Right hindlimb (tissue), 1 donor: ENCODE data around the gene GMEB1.
"Not testable (repeated sequence)": the region's sequence is repeated elsewhere in the genome, so short reads cannot be mapped to it uniquely, and the experiment has no call there.

ENCODE experiments used
- DNase-seq: peaks from one replicate; pipeline ENCODE4 v3.0.0-alpha.2; 2018

The GMEB1 gene

DNA sequence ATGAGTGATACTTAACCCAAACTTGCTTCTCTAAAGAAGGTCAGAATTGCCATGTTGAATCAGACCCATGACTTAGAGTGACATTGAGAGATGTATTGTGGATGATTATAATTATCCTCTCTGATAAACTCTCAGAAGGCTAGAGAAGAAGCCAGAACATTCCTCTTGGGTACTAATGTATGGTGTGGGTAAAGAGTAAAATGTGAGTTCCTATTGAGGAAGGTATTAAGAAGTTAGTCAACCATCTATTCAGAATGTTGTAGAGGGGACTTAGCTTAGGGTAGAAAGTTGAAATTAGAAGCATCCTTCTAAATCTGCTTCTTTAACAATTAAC, 7.3 kb downstream of the GMEB1 start:
- DNase-seq: no peak

DNA sequence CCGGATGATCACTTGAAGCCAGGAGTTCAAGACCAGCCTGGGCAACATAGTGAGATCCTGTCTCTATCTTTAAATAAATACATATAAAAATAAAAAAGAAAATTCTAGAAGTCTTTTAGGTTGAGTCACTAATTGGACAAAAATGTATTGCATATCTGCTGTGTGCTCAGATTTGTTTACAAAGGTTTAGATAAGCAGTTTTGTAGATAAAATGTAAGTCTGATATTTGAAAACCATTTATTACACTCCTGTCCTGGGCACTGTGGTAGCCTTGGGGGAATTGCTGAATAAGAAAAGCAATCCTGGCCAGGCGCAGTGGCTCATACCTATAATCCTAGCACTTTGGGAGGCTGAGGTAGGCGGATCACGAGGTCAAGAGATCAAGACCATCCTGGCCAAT, 11.6 kb downstream of the GMEB1 start:
- no peak for DNase-seq

DNA sequence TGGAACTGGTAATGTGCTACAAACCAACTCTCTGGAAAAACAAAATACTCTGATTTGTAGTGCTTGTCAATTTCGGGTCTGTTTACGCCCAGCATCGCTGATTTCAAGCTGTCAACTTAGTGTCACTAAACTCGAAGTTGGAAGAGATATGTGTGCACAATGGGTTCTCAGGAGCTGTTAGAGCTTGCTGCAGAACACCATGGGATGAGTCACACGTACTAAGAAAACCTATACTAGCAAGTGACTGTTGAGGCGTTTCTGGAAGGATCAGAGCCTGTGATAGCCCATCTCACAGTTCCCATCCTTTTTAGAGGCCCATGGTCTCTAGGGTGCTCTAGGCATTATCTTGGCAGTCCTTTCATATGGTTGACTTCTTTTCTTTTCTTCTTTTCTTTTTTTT, 14.3 kb downstream of the GMEB1 start:
- DNase-seq: no peak

DNA sequence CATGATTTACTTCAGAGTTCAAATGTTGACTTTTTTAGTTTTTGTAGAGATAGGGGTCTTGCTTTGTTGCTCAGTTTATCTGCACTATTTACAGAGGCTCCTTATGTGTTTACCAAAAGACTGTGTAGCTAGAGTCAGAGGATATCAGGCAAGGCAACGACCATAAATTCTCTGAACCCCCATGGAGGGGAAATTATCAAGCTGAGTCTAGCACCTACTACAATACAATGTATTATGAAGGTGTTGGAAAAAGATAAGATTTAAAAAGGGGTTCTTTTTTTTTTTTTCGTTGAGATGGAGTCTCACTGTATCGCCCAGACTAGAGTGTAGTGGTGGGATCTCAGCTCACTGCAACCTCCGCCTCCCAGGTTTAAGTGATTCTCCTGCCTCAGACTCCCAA, 16.4 kb downstream of the GMEB1 start:
- DNase-seq: no peak

DNA sequence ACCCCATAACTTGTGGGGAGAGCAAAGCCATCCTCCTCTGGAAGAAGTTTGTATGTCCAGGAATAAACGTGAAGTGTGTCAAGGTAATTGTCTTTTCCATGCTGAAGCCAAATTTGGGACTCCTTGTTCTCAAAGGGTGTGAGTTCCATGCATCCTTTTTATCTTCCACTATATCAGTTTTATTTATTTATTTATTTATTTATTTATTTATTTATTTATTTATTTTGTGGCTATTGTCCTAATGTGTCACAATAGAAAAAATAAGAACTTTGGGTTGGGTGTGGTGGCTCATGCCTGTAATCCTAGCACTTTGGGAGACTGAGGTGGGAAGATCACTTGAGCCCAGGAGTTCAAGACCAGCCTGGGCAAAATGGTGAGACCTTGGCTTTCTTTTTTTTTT, 23.0 kb downstream of the GMEB1 start:
- not testable (repeated sequence) for DNase-seq

DNA sequence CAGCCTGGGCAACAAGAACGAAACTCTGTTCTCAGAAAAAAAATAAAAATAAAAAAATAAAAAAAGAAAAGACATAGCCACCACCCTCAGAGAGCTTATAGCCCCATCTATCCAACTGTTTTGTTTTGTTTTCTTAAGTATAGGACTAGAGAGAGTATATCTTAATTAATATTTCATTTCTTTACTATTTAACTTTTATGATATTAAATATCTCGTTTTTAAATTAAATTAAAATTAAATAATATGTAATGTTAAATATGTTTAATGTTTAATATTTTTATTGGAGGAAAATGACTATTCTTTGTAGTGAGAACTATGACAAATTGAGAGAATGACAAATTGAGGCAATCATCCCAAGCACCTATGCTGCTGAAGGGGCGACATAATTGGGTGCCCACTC, 35.0 kb downstream of the GMEB1 start:
- DNase-seq: no peak

DNA sequence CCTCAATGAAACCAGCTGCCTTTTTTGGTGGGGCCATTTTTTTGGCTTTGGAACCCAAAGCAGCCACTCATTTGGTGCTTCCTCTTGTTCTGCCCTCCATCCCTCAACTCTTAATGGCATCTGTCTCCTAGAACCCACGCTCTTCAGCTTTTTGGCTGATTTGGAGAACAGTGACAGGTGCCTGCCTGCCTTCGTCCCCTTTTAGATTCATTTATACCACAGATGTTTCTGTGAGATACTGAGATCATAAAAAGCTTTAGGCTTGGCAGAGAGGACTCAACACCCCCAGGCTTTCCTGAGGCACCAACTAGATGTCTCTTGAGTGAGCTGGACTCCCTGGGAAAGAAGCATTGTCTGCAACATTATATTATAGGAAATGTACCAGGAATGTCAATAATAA, 47.8 kb downstream of the GMEB1 start:
- no peak for DNase-seq

DNA sequence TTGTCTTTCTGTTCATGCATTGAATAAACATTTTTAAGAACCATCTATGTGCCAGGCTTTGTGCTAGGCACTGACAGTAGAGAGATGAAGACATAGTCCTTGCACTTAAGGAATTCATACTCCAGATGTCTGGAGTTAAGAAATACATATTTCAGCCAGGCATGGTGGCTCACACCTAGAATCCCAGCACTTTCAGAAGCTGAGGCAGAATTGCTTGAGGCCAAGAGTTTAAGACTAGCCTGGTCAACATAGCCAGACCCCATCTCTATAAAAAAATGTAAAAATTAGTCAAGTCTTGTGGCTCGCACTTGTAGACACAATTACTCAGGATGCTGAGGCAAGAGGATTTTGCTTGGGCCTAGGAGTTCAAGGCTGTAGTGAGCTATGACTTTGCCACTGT, 49.6 kb downstream of the GMEB1 start:
- DNase-seq: no peak

DNA sequence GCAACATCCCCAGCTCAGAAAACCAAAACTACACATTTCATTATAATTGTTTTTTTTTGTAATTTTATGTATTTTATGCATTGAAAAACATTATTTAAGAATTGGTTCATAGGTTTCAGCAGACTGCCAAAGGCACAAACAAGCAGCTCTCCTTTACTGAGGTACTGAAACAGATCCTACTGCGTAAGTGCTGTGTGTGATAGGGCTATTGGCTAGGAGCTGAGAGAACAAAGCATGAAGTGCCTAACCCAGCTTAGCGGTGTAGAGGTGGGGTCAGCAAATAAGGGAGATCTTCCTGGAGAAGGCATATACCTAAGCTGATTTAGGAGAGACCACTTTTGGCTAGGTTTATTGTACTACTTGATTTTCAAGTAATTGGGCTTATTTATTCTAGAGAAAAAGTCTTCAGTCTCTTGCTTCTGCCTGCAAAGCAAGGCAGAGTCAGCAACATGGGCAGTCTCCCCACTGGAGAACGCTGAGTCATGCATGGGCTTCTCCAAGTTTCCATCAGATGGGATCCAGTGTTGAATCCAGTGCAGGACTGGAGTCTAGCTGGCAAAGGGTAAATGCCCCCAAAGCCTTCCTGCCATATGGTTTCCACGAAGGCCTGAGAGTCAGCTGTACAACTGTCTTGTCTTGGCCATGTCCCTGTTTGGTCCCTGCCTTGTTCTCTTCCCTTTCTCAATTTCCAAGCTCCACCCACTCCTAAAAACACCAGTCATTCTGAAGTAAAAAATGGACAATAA, 50.2 kb downstream of the GMEB1 start:
- DNase-seq: peak; percentile 28

DNA sequence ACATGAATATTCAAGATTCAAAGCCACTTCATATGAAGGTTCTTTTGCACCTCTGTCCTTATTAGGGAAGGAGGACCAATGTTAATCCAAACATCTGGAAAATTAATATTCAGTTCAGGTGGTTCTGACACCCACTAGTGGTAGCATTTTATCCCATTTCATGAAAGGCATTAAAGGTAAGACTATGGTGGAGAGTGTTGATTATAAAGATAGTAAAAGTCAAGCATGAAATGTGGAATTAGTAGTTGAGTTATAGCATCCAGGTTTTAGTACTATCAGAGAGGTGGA, 50.7 kb downstream of the GMEB1 start:
- no peak for DNase-seq

DNA sequence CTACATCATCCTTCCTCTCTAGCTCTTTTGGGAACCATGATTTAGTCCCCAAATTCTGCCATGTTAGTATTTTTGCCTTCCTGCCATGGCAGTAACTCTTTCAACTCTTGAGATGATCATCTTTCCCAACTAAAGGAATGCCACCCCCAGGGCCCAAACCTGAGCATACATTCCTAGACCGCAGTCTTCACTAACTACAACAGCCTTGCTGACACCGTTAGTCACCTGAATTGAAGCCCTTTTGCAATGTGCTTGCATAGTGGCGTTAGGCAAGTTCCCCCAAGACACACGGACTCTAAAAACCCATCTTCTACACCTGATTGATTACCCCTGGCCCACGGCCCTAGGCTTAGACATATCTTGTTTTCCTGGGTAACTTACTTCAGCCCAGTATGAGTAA, 51.8 kb downstream of the GMEB1 start:
- DNase-seq: no peak

DNA sequence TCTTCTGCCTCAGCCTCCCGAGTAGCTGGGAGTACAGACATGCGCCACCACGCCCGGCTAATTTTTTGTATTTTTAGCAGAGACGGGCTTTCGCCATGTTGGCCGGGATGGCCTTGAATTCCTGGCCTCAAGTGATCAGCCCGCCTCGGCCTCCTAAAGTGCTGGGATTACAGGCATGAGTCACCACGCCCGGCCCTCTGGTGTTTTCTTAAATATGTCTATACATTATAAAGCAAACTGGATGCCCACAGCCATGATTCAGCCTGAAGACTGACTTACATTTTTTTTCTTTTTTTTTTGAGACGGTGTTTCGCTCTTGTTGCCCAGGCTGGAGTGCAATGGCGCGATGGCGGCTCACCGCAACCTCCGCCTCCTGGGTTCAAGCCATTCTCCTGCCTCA, 53.3 kb downstream of the GMEB1 start:
- DNase-seq: not testable (repeated sequence)

DNA sequence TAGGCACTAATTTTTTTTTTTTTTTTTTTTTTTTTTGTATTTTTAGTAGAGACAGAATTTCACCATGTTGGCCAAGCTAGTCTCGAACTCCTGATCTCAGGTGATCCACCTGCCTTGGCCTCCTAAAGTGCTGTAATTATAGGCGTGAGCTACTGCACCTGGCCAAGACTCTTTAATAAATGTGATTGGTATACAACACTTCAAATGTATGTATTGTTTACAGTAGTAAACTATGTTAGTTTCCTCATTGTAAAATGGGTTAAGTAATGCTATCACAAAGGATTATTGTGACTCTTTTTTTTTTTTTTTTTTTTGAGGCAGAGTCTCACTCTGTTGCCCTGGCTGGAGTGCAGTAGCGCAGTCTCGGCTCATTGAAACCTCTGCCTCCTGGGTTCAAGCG, 56.8 kb downstream of the GMEB1 start:
- not testable (repeated sequence) for DNase-seq

DNA sequence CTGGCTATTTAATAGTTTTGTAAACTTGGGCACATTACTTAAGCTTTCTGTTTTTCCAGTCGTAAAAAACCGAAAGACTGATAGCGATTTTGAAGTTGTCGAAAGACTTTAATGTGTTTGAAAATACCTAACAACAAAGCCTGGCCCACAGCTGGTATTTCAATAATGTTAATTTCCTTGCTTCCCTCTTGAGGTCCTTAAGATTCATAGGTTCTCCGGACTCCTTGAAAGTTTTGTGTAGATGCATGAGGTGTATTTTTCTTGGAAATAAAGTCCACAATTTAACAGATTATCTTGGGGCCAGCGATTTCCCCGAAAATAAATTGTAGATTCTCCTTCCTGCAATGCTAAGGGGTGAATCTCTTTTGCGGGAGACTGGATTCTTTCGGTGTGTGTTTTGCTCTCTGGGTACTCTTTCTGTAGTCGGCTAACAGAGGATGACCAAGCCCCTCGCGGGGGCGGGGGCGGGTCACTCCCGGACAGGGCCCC, 67.4 kb downstream of the GMEB1 start:
- no peak for DNase-seq

DNA sequence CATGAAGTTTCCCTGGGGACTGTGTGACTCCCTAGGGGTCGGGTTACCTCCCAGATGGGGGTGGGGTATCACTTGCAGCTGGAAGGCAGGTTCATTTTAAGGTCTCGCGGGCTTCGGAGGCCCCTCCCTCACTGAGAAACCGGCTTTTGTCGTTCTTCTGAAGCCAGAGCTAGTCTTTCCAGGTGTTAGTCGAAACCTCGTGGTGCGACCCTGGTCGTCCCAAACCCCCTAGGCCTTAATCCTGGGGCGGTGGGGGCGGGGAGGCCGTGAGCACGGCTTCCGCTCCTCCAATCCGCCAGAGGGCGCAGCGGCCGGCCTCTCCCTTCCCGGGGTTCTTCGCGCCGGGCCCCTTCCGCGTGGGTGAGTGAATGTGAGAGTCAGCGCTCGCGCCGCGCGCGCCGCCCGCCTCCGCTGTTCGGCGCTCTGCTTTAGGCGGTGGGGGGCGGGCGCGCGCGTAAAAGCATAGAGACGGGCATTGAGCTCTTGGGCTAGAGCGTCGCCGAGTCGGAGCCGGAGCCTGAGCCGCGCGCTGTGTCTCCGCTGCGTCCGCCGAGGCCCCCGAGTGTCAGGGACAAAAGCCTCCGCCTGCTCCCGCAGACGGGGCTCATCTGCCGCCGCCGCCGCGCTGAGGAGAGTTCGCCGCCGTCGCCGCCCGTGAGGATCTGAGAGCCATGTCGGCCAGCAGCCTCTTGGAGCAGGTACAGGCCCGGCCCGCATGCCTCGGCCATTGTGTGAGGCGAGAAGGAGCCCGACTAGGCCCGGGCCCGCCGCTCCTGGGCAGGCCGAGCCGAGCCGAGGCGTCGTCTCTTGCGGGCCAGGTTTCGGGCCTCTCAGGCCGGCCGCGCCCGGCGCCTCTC, 68.1 kb downstream of the GMEB1 start, which contains the start of gene YTHDF2:
YTHDF2 (plus strand) TSS at position 491 of the 857 bp plus-strand sequence; CDS start at position 672, 181 bp downstream.
- peak; percentile 98 for DNase-seq

DNA sequence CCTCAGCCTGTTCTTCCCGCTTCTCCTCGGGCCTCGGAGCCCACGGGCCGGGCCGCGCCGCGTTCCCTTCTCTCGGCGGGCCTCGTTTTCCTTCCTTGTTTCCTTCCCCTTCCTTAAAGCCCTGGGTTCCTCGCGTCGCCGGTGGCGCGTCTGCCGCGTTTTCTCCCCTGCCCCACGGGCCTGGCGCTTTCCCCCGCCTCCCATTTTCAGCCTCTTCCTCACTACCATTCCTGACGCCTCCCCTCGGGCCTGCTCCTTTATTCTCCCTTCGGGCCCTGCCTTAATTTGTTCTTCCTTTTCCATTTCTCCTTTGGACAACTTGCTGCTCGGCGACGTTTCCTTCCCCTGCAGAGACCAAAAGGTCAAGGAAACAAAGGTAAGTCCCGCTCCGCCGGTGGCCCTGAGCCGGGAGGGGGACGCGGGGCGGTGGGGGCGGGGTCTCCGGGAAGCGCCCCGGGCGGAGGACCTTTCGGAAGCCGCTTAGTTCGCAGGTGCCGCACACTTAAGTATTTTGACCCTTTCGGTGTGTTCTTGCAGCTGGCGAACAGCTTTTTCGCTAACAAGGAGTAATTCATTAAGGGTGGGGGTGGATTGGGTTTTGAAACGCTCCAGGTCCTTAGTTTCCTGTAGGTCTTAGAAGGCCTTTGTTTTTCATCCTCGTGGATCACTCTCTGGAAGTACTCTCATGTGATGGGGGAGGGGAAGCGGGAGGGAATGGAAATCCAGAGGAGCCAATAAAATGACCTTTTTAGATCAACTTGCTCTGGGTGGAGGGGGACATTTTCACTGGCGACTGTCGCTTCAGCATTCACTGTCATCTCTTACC, 68.9 kb downstream of the GMEB1 start:
- DNase-seq: peak; percentile 56

DNA sequence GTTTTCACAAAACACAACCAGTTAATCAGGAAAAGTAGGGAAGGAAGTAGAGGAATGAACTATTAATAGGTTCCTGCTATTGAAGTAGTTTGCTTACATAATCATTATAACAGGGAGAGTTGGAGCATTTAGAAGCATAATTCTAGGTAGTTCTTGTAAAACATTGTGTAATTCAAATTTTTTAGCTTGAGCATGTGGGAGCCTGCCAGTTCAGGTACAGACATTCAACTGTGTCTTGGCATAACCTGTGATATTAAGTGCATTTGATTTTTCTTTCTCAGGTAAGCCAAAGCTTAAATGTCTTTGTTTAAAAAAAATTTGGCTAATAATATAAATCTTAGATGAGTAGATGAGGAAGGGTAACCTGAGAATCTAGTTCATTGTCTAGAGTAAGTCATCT, 71.5 kb downstream of the GMEB1 start:
- DNase-seq: no peak

DNA sequence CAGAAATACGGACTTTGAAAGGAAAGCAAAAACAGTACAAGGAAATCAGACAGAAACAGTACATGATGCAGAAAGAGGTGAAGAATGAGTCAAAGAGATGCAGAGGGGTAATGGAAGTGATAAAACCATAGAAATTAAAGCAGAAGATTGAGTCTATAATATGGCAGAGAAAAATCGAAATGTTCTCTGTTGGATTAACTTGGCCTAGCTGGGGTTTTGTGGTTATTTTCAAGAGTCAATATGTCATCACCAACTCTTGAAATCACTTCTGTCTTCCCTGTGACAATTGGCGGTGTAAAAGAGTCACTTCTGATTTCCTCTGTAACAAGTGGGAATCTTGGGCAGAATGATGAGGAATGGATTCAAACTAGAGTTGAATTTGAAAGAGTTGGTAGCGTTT, 75.6 kb downstream of the GMEB1 start:
- no peak for DNase-seq

DNA sequence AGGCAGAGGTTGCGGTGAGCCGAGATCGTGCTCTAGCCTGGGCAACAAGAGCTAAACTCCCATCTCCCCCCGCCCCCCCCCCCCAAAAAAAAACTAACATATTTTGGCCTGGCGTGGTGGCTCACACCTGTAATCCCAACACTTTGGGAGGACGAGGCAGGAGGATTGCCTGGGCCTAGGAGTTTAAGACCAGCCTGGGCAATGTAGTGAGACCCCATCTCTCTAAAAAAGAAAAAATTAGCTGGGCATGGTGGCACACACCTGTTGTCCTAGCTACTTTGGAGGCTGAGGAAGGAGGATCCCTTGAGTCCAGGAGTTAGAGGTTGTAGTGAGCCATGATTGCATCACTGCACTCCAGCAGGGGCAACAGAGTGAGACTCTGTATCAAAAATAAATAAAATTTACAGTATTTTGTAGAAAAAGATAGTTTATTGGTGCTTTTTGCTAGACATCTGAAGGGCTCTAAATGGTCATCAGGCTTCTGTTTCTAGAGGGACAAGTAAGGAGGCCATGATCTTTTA, 77.1 kb downstream of the GMEB1 start:
- DNase-seq: no peak

DNA sequence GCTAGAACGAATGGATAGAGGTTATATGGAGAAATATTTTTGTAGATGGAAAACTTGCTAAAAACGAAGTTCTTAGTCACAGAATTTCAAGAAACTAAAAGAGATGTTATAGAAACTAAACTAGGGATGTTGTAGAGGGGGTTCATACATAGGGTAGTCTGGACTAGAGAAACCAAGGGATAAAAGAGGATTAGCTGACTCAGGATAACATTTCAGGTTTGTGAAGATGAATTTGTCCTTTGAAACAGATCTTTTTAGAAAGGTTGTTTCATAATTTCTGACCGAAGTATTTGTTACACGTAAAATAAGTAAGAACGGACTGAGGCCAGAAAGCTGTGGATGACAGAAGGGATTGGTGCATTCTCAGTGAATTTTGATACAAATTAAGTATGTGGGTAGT, 81.7 kb downstream of the GMEB1 start:
- DNase-seq: no peak

DNA sequence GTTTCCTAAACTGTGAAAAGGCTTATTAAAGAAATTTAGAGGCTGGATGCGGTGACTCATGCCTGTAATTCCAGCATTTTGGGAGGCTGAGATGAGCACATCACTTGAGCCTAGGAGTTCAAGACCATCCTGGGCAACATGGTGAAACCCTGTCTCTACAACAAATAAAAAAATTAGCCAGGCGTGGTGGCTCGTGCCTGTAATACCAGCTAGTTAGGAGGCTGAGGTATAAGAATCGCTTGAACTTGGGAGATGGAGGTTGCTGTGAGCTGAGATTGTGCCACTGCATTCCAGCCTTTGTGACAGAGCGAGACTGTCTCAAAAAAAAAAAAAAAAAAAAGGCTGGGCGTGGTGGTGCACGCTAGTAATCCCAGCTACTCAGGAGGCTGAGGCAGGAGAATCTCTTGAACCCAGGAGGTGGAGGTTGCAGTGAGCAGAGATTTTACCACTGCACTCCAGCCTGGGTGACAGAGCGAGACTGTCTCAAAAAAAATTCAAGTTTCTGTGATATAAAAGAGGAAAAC, 82.2 kb downstream of the GMEB1 start:
- not testable (repeated sequence) for DNase-seq

DNA sequence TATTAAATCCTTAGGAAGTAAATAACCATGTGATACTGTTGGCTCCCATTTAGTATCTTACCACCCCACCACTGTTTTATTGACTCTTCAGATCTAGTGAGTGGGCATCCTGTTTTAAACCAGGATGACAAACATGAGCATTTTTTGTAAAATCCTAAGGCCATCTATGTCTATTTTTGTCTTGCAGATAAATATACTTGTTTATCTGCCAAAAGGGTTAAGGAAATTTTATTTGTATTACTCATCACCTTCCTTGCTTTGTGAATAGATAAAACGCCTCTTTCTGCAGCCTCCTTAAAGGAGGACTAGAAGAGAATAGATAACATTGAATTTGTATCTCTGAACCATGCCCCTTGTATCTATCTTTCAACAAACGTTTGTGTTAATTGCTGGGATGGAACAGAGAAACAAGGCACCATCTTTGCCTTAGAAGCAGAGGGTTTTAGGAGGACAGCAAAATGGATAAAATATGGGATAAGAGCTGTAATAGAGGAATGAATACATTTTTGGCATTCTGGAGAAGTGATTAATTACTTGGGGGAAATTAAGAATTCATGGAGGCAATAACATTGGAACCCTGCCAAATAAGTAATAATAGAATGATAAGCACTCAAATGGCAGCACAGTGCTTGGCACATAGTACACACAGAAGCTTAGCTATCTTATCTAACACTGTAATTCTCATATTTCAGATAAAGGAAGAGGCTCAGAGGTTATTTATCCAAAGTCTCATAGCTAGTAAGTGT, 82.9 kb downstream of the GMEB1 start:
- no peak for DNase-seq
